Kidney capillary endothelial cell (primary cell): ENCODE measurements around the gene CCDC148.
A peak's percentile ranks its signal among the peaks of the same experiment; 100 is the strongest.

Experiments used
- DNase-seq: peaks from one replicate; pipeline ENCODE4 v3.0.0-alpha.2; 2018; ENCODE audit warnings: low spot score

Gene CCDC148

DNA sequence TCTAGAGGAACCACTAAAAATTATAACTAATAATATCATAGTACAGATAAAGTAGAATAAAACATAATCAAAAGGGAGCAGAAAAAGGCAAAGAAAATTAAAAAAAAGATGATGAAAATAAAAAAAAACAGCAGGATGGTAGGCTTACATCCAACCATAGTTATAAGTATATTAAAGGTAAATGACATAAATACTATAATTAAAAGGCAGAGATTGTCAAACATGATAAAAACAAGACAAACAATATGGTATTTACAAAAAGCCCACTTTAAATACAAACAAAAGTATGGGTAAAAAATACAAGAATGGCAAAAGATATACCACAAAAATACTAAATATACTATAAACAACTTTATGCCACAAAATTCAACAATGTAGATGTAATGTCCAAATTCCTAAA, 24.4 kb downstream of the CCDC148 start:
- no peak for DNase-seq

DNA sequence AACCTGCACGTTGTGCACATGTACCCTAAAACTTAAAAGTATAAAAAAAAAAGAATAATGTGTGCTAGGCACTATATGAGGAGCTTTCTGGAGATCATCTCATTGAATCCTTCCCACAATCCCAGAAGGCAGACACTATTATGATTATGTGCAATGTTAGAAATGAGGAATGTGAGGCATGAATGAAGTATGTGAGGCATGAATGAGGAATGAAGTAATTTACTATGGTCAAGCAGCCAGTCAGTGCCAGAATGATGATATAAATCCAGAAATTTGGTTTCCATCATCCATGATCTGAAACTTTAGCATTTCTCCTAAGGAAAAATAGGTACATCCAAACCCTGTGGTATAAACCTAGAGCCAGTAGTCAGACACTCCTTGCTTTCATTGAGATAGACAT, 42.0 kb downstream of the CCDC148 start:
- DNase-seq, result no peak

DNA sequence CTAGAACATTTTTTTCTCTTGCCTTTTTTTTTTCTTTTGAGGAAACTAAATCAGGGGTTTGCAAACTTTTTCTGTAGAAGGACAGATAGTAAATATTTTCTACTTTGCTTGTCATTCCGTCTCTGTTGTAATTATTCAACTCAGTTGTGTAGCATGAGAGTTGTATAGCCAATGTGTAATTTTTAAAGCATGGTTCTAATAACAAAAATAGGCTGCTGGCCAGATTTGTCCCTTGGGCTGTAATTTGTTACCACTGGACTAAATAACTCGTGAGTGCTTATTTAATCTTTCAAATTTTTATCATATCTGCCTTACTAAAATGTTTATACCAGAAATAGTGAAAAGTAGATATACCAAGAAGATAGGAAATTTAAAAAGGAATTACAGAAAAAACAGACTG, 43.0 kb downstream of the CCDC148 start:
- DNase-seq, result no peak

DNA sequence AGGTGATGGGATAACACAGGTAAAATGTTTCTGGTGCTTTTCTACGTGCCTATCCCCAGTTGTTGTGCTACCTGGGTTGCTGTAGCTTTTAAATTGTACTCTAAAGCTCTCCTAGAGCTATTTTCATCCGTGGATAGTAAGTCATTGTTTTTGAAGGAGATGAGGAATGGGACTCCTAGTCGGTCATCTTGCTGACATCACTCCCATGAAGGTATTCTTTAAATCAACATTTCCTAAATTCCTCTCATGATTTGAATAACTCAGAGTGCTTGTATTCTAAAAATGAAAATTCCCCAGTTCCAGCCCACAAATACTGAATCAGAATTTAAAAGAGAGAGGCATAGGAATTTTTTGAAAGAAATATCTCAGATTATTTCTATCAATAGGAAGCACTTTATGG, 44.3 kb downstream of the CCDC148 start:
- DNase-seq, result no peak

DNA sequence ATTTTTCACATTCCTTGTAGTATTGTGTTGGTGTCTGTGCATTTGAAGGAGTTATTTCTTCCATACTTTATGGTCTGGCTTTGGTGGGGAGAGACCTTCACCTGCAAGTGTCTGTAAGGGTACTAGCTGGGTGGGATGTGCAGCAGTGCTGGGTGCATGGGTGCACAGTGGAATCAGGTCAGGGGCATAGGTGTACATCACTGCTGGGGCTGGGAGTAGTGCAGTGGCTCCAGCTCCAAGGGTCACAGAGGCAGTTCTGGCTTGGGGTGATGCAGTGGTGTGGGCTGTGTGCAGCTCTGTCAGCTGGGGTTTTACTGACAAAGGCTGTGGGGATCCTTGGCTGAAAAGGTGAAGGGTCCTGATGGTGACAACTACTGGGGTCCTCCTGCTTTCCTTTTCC, 44.8 kb downstream of the CCDC148 start:
- no peak for DNase-seq

DNA sequence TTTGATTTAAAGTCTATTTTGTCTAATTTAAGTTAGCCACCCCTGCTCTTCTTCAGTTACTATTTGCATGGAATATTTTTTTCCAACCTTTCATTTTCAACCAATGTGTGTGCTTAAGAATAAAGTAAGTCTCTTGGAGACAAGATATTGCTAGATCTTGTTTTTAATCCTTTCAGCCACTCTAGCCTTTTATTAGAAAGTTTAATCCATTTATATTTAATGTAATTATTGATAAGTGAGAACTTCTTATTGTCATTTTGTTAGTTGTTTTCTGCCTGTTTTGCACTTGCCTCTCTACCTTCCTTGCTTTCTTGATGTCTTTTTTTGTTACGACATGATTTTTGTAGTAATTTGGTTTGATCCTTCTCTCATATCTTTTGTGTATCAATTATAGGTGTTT, 46.4 kb downstream of the CCDC148 start:
- no peak for DNase-seq

DNA sequence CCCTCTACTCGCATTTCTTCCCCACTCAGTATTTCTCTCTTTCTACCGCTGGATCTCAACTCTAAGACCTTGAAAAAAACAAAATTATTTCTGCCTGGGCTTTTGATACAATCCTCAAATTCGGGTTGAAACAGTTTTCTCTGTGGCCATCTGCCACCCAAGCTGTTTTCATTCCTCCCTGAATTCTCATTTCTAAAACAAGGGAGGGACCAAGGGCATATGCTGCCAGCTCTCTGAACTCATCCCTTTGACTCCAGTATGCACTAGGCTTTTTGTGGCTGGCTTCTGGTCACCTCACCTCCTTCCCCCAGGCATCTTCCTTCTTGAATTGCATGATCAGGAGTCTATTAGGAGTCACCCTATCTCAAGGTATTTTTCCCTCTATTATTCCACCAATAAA, 49.5 kb downstream of the CCDC148 start:
- DNase-seq, result no peak

DNA sequence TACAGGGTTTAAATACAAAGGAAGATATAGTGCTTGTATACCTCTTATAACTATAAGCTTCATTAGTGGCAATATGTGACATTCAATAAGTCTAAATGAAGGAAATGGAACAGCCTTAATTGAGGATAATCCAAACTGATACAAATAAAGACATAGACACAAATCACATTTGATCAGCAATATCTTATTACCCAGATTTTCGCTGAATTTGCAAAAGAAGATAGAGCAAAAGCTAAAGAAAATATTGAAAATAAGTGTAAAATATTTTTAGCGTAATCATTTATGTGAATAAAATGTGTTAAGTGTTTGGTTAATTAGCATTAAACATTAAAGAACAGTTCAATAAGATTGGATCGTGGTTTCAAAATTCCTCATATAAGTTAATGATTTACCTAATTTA, 51.2 kb downstream of the CCDC148 start:
- no peak for DNase-seq

DNA sequence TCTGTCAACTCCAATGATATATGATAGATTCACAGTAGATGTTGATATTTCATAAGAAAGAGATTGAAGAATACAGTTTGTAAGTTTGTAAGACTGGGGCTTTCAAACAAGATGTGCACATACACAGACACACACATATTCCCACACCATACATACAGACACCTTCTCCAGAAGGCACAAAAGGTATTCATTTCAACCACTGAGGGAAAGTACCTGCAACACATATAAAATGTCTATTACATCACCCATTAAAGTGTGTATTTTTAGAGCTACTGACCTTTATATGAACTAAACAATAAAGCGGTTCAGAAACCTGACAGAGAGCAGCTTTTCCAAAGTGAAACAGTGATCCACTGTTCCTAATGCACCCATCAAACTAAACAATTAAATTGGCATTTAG, 53.3 kb downstream of the CCDC148 start:
- no peak for DNase-seq

DNA sequence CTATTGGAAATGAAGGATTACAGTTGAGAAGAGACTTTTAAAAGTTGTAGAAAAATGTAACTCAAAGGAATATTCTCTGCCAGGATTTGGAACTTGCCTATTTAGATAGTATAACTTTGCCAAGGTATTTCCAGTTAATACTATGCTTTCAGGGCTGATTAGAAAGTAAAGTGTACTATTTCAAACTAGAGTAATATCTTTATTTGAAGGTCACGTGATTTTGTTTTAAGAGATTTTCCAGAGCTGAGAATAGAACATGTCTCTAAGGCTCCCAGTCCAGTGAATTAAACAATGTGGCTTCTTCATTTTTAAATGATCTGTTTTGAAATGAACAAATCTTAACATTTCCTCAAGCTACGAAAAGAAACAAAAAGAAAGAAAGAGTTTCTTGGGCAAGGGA, 53.9 kb downstream of the CCDC148 start:
- DNase-seq, result no peak

DNA sequence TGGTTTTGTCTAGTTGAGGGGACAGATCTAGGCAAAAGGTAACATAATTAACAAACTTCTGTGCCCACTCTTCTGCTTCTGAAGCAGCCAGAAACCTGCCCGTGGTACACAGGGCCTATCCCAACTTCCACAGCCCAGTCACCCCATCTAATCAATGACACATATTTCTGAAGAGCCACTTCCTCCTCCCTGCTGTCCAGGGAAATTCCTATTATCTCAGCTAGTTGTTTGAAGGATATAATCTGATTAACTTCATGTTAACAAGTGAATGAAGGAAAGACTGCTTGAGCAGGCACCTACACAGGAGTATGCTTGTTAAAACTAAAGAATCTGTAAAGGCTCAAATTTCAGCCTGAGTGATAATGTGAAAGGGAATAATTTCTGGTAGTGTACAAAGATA, 61.4 kb downstream of the CCDC148 start:
- DNase-seq, result no peak

DNA sequence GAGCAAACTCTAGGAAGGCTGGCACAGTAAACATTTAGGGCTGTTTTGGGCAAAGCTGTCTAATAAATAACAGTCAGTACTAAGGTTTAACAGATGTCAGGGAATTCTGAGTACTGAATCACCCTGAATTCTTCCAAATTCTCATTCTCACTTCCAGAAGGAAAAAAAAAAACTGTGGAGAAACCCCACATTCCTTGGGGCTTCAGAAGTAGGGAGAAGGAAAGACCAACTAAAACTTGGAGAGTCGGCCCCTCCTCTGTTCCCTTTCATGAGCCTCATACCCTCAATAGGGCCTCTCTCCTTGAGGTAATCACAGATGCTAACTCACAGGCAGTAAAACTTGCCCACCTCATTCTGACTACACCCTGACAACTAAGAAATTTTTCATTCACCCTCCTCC, 62.1 kb downstream of the CCDC148 start:
- DNase-seq, result no peak

DNA sequence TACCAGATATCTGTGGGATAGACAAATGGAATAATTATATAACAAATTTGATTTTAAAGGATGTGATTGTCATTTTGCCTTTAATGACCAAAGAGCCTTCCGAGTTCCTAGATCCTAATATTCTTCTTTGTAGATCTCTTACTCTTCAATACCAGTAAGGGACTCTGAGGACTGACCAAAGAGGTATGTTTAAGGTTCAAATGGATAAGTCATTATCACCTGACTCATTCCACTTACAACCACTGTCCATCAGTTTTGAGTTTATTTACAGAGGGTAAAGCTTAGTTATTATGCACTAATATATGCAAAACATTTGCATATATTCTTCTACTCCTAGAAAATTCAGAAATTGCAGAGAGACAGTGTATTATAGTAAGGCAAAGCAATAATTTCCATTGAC, 62.7 kb downstream of the CCDC148 start:
- no peak for DNase-seq

DNA sequence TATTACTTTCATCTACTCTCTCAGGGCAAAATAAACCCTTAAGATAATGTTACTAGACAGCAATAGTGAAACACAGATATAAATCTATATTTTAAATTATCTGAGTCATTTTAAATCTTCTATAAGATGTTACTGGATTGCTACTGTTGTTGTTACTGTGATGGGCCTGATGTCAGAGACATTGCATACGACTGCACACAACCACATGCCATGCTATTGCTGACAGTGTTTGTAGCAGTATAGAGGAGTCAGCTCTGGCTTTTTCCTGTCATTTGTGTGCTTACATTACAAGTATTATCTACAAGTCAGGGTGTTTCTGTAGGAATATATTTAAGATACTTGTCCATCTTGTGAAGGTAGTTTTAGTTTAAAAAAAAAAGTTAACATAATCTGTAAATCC, 63.9 kb downstream of the CCDC148 start:
- DNase-seq, result no peak

DNA sequence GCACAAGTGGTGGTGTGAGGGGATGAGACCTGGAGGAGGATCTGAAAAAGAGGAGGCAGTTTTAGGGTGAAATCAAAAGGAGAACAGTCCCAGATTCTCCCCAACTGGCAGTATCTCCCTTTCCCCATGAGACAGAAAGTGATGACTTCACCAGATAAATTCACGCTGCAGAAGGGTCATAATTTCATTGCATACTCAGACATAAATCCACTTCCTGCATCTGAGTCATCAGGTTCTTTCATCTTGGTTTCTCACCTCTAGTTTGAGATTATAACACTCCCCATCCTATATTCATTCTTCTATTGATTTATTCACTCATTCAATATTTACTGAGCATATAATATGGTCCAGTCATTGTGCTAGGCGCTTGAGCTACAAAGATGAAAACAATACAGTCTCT, 64.7 kb downstream of the CCDC148 start:
- DNase-seq, result peak; percentile 12

DNA sequence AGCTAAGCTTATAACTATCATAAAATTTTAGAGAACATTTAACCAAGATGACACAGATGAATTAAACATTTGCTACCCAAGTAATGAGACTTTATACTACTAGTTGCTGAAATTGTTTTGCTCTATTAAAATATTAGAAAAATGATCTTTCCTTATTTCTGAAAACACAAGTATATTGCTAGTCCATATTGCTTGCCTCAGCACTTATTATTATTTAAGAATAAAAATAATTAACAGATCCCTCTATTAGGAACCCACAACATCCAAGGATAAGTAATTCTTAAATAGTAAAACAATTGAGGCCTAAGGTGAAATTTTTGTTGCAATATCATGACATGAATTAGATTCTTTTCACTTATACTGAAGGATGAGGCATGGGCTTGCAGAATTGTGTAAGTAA, 65.2 kb downstream of the CCDC148 start:
- DNase-seq, result no peak

DNA sequence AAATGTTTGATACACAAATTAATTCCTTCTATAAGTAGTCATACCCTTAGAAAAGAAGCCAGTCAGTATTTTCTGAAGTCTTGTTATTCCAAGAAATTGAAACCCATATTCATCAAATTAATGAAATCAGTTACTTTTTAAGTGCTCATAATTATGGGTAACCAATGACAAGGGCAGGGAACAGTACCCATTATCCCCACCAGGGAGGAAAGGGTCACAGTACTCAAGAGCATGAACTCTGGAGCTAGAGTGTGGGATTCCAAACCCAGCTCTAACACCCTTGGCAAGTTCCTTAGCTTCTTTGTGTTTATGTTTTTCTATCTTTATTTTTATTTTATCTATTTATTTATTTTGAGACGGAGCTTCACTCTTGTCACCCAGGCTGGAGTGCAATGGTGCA, 68.4 kb downstream of the CCDC148 start:
- no peak for DNase-seq

DNA sequence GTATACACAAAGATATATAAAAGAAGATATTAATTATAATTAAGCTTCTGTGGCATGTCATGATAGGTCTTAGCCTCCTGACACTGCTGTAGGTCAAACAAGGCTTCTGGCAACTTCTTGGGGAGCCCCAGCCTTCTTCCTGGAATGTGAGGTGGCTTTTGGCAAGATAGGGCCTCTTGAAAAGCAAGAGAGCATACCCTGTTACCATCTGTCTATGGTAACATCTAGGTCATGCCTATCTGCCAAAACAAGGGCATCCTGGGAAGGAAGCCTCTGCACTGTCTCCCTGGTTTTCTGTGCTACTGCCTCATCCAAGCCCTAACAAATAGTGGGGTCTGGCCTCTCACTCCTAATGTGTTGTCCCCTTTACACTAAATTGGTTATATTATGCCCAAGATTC, 70.9 kb downstream of the CCDC148 start:
- no peak for DNase-seq

DNA sequence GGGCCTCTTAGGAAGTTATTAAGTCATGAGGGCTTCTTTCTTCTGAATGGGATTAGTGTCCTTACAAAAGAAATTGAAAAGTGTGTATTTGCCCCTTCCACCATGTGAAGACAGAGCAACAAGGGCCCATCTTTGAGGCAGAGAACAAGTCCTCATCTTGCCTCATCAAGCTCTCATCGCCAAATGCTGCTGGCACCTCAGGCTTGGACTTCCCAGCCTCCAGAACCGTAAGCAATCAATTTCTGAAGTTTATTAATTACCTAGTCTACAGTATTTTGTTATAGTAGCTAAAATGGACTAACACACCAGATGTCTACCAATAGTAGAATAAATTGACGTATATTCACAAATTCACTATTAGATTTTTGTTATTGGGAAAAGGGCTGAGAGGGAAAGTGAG, 74.6 kb downstream of the CCDC148 start:
- DNase-seq, result no peak

DNA sequence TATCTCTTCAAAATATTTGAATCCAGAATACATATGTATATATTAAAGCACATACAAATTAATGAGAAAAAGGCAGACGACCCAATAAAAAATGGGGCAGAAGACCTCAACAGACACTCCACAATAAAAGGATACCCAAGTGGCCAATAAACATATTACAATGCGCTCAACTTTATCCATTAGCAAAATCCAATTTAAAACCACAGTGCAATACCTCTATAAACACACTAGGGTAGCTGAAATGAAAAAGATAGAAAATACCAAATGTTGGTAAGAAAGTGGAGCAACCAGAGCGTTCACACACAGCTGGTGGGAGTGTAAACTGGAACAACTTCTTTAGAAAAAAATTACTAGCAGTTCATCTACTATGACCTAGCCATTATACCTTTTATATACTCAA, 75.3 kb downstream of the CCDC148 start:
- DNase-seq, result no peak

DNA sequence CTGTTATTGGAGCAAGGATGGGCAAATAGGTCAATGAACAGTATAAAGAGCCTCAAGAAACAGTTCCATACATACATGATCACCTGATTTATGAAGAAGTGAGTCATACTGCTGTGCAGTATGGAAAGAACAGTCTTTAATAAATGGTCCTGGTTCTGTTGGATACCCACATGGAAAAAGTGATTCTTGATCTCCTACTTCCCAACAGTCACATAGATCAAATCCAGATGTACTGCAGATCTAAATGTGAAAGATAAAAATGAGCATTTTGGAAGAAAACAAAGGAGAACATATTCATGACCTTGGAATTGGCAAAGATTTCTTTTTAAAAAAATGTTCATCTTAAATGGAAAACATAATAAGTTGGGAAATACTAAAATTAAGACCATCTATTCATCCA, 75.8 kb downstream of the CCDC148 start:
- no peak for DNase-seq

DNA sequence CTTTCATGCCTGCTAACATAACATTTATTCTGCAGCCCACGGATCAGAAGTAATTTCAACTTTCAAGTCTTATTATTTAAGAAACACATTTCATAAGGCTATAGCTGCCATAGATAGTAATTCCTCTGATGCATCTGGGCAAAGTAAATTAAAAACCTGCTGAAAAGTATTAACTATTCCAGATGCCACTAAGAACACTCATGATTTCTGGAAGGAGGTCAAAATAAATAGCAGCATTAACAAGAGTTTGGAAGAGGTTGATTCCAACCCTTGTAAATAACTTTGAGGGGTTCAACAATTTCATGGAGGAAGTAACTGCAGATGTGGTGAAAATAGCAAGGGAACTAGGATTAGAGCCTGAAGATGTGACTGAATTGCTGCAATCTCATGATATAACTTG, 77.6 kb downstream of the CCDC148 start:
- no peak for DNase-seq

DNA sequence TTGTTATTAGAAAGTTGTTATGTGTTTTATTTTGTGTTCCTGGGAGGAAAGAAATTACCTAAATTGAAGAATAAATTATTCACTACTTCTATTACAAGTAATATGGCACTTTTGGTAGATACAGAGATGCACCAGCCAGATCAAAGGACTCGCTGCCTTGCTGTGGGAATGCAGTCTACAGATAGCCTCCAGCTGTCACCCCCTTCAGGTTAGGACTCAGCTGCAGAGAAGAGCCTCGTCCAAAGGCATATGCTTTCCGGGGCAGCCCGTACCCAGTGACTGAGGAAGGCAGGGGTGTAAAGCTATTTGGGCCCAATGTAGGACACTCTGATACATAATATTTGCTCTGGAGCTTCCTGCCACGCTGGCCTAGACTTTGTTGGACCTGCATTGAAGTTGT, 90.2 kb downstream of the CCDC148 start:
- DNase-seq, result no peak

DNA sequence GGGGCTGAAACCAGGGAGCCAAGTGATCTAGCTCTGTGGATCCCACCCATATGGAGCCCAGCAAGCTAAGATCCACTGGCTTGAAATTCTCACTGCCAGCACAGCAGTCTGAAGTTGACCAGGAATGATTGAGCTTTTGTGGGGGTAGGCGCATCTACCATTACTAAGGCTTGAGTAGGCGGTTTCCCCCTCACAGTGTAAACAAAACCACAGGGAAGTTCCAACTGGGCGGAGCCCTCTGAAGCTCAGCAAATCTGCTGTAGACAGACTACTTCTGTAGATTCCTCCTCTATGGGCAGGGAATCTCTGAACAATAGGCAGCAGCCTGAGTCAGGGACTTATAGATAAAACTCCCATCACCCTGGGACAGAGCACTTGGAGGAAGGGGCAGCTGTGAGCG, 96.7 kb downstream of the CCDC148 start:
- no peak for DNase-seq

DNA sequence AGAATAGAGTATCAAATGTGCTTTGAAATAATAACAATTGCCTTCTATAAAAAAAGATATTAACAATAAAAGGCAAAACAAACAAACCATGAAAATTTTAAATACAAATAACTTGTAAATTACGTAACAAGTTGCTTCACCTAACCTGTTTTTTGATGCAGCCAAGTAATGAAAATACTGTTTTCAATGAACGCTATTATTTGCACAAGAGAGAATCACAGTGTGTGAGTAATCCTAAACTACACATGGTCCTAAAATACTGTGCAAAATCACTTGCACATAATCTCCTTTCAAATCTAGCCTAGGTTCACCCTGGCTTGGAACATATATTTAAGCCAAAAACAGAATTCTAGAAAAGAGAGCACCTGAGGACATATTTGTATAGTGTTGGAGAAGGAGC, 98.9 kb downstream of the CCDC148 start:
- DNase-seq, result no peak

DNA sequence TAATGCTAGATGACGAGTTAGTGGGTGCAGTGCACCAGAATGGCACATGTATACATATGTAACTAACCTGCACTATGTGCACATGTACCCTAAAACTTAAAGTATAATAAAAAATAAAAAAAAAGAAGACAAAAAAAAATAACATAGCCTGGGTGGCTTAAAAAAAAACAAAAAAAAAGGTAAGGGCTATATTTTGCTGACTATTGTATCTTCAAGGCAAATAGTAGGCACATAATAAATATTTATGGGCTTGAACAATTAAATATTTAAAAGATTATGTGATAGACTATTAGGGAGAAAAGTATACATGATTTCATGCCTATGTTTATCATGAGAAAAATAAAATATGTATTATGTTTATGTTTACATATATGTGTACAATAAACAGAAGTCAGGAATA, 99.4 kb downstream of the CCDC148 start:
- no peak for DNase-seq
